ENCODE measurements around the gene RXRA.

Gene RXRA

GRCh38 chr9:134355158-134355557 lies 28.9 kb downstream of the RXRA start:
- no peak overlapping the region for H3K9ac ChIP-seq (ENCODE audit: low read length)
- TF ChIP-seq EZH2 (IDR thresholded peaks at IDR 0.05; ENCODE audit: borderline replicate concordance, low read length), result no peak
- TF ChIP-seq, protein P1, sequence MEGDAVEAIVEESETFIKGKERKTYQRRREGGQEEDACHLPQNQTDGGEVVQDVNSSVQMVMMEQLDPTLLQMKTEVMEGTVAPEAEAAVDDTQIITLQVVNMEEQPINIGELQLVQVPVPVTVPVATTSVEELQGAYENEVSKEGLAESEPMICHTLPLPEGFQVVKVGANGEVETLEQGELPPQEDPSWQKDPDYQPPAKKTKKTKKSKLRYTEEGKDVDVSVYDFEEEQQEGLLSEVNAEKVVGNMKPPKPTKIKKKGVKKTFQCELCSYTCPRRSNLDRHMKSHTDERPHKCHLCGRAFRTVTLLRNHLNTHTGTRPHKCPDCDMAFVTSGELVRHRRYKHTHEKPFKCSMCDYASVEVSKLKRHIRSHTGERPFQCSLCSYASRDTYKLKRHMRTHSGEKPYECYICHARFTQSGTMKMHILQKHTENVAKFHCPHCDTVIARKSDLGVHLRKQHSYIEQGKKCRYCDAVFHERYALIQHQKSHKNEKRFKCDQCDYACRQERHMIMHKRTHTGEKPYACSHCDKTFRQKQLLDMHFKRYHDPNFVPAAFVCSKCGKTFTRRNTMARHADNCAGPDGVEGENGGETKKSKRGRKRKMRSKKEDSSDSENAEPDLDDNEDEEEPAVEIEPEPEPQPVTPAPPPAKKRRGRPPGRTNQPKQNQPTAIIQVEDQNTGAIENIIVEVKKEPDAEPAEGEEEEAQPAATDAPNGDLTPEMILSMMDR (IDR thresholded peaks at IDR 0.05; ENCODE audit: low read length), result no peak
- H4K20me1 ChIP-seq (ENCODE audit: insufficient read depth, low read length), result no peaks in the 10 kb centered on the region
- H2AFZ ChIP-seq (ENCODE audit: low read length), result no peak overlapping the region
- no peaks in the 10 kb centered on the region for H3K9me3 ChIP-seq (ENCODE audit: low read length)
- no peaks in the 10 kb centered on the region for H3F3A ChIP-seq (ENCODE audit: insufficient read depth, low read length)
- H3K27me3 ChIP-seq (ENCODE audit: insufficient read depth, low read length), result peaks cover 19% of the 10 kb centered on the region
- no peak overlapping the region for H3K27ac ChIP-seq (ENCODE audit: low read depth, low read length, poor library complexity, severe bottlenecking)
- no peaks in the 10 kb centered on the region for H3K36me3 ChIP-seq (ENCODE audit: insufficient read depth, low read length)
- H3K4me3 ChIP-seq (ENCODE audit: low read depth, low read length, poor library complexity, severe bottlenecking), result no peak overlapping the region
- H3K4me2 ChIP-seq (ENCODE audit: low read length), result no peak overlapping the region
- no peaks in the 10 kb centered on the region for H3K79me2 ChIP-seq (ENCODE audit: insufficient read depth, low read length)
- no peaks in the 10 kb centered on the region for H3K9me2 ChIP-seq (ENCODE audit: low read depth, low read length)
- H3K4me1 ChIP-seq (ENCODE audit: insufficient read depth, low read length, severe bottlenecking), result no peaks in the 10 kb centered on the region

GRCh38 chr9:134355561-134356279 lies 29.5 kb downstream of the RXRA start:
- H2AFZ ChIP-seq (ENCODE audit: low read length), result no peak overlapping the region
- no peak overlapping the region for H3K4me2 ChIP-seq (ENCODE audit: low read length)
- no peaks in the 10 kb centered on the region for H3K9me2 ChIP-seq (ENCODE audit: low read depth, low read length)
- no peaks in the 10 kb centered on the region for H3F3A ChIP-seq (ENCODE audit: insufficient read depth, low read length)
- H3K4me1 ChIP-seq (ENCODE audit: insufficient read depth, low read length, severe bottlenecking), result no peaks in the 10 kb centered on the region
- H3K36me3 ChIP-seq (ENCODE audit: insufficient read depth, low read length), result no peaks in the 10 kb centered on the region
- no peak overlapping the region for H3K9ac ChIP-seq (ENCODE audit: low read length)
- no peak overlapping the region for H3K4me3 ChIP-seq (ENCODE audit: low read depth, low read length, poor library complexity, severe bottlenecking)
- no peak for TF ChIP-seq EZH2 (IDR thresholded peaks at IDR 0.05; ENCODE audit: borderline replicate concordance, low read length)
- TF ChIP-seq, protein P1 (IDR thresholded peaks at IDR 0.05; ENCODE audit: low read length), result no peak
- H4K20me1 ChIP-seq (ENCODE audit: insufficient read depth, low read length), result no peaks in the 10 kb centered on the region
- no peaks in the 10 kb centered on the region for H3K79me2 ChIP-seq (ENCODE audit: insufficient read depth, low read length)
- H3K27ac ChIP-seq (ENCODE audit: low read depth, low read length, poor library complexity, severe bottlenecking), result no peak overlapping the region
- H3K9me3 ChIP-seq (ENCODE audit: low read length), result no peaks in the 10 kb centered on the region
- H3K27me3 ChIP-seq (ENCODE audit: insufficient read depth, low read length), result peaks cover 19% of the 10 kb centered on the region

DNA sequence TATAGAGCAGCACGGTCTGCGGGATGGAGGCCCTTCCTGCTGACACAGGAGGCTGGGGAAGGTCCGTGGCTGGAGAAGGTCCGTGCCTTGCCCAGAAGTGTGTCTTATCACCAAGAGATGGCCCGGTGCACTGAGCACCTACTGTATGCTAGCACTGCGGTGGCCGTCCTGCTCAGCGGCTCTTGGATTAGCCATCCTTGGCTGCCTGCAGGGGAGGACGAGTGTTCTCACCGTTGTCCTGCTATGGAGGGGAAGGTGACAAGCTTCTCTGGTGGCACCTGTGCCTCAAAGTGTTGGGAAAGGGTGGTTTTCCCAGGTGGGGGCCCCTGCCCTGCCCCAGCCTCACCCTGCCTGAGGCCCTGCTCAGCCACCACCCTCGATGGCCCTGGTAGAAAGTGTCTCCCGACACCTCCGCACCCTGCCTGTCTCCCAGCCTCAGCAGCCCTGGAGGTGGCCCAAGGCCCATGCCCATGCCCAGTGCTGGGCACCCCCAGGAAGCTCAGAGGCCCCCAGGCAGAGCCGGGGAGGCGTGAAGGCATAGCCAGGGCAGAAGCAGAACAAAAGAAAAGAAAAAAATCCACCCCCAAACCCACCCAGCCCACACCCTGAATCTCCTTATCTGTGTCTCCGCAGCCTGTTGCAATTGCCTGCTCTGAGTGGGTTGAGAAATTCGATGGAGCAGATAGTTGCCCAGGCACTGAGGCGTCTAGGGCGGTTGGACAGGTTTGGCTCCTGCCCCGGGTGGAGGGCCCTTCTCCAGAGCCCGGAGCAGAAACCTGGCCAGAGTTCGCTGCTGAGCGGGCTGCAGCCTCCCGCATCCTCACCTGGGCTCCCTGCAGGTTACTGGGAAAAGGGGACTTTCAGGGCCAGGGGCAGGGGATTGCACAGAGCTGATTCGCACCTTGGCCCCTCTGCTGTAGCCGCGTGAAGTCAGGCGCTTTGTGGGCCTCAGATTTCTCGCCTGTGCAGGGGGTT lies 30.5 kb downstream of the RXRA start:
- H3K27ac ChIP-seq (ENCODE audit: low read depth, low read length, poor library complexity, severe bottlenecking), result no peak overlapping the region
- peaks cover 17% of the 10 kb centered on the region for H3K27me3 ChIP-seq (ENCODE audit: insufficient read depth, low read length)
- H4K20me1 ChIP-seq (ENCODE audit: insufficient read depth, low read length), result no peaks in the 10 kb centered on the region
- no peaks in the 10 kb centered on the region for H3K9me2 ChIP-seq (ENCODE audit: low read depth, low read length)
- no peaks in the 10 kb centered on the region for H3K9me3 ChIP-seq (ENCODE audit: low read length)
- H3K4me3 ChIP-seq (ENCODE audit: low read depth, low read length, poor library complexity, severe bottlenecking), result no peak overlapping the region
- H3F3A ChIP-seq (ENCODE audit: insufficient read depth, low read length), result no peaks in the 10 kb centered on the region
- H2AFZ ChIP-seq (ENCODE audit: low read length), result no peak overlapping the region
- no peak overlapping the region for H3K9ac ChIP-seq (ENCODE audit: low read length)
- no peaks in the 10 kb centered on the region for H3K36me3 ChIP-seq (ENCODE audit: insufficient read depth, low read length)
- TF ChIP-seq, protein P1 (IDR thresholded peaks at IDR 0.05; ENCODE audit: low read length), result no peak
- TF ChIP-seq EZH2 (IDR thresholded peaks at IDR 0.05; ENCODE audit: borderline replicate concordance, low read length), result no peak
- H3K79me2 ChIP-seq (ENCODE audit: insufficient read depth, low read length), result no peaks in the 10 kb centered on the region
- no peaks in the 10 kb centered on the region for H3K4me1 ChIP-seq (ENCODE audit: insufficient read depth, low read length, severe bottlenecking)
- H3K4me2 ChIP-seq (ENCODE audit: low read length), result no peak overlapping the region
